ENCODE measurements around the gene C5orf22. TPM values are rescaled to one million over a fixed set of nuclear protein-coding genes. Genes with fewer than 3 reads are reported as not detected.

Gene C5orf22
- total RNA-seq = 10 to 100 TPM; 10.6 to 31.3 (median 30.6) TPM
- 10 to 100 TPM; 22.0 to 23.6 TPM for polyA plus RNA-seq
- 14.9 reads per million, percentile 44 among the genes with 10 or more reads in this experiment for total RNA-seq

DNA sequence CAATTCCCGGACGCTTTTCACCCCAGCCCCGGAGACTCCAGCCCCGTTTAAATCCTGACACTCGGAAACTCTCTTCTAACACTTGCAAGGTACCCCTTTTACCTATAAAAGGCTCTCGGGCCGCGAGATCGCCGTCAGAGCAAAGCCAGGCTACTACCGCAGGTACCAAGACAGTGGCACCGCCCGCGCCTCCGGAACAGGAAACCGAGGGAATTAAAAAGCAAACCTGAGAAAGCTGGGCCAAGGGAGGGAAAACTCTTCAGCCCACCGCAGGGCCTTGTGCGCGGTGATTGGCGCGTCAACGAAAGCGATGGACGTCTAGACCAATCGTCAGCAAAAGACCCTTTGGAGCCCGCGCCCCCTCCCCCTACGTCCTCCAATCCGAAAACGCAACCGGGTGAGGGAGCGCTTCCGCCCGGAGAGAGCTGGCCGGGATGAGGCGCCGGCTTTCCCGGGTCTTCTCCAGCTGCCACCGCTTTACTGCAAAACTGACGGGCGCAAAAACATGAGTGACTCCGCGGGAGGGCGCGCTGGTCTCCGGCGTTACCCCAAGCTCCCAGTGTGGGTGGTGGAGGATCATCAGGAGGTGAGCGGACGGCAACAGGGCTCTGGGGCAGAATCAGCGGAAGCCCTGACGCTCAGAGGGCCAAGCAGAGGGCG, at the start of gene C5orf22, which contains the start of gene DROSHA:
TSS of gene C5orf22 (plus strand) at position 414 of the 660 bp plus-strand sequence. CDS start at position 506, 92 bp downstream.
TSS of gene DROSHA (minus strand) at position 206 of the 660 bp plus-strand sequence. CDS start 3,034 bp downstream, outside the sequence.
- Mint-ChIP-seq H3K9me3 (no peaks in the 10 kb centered on the region), H3K4me1 (peaks cover 29 to 84% (median 73%) of the 10 kb centered on the region in 7 donors), H3K4me3 (peak within 1 kb of the TSS; percentile 93 to 100 (median 98)), H3K36me3 (peaks cover 17 to 41% (median 30%) of the 10 kb centered on the region in 5 donors), H3K27ac (peak within 1 kb of the TSS; percentile 83 to 96 (median 90)), H3K27me3 (no peaks in the 10 kb centered on the region)
- Histone ChIP-seq H3K4me1 (ENCODE audit: control insufficient read depth in 2 of 2, insufficient read depth in 2 of 2, low read length in 2 of 2) (peaks cover 13 to 24% of the 10 kb centered on the region in 2 donors), H3K27ac (ENCODE audit: low read depth, low read length) (peak within 1 kb of the TSS; percentile 89), H3K27me3 (ENCODE audit: control insufficient read depth in 2 of 2, insufficient read depth in 2 of 2, low read length in 2 of 2) (no peaks in the 10 kb centered on the region), H3K9me3 (ENCODE audit: control insufficient read depth in 2 of 3, low read length in 3 of 3) (no peaks in the 10 kb centered on the region), H3K4me3 (ENCODE audit: low read length) (peak within 1 kb of the TSS; percentile 97), H3K36me3 (ENCODE audit: control insufficient read depth in 2 of 3, insufficient read depth in 3 of 3, low read length in 3 of 3) (peaks cover 0 to 47% (median 8%) of the 10 kb centered on the region in 3 experiments)
- intact Hi-C loops (cut with micrococcal nuclease) = loop anchor here (1.0 to 2.0 kb wide), 9 partner anchors 16 to 1909 kb away; partner anchors contain the start of genes GOLPH3 (in 2 of the 2), TARS1 (in 2 of the 2), PDZD2 (in 1 of the 2) and SUB1 (in 1 of the 2)
- ATAC-seq = peak; percentile 99
- ChIA-PET POLR2A (interaction anchor here (0.6 to 2.0 kb wide), 5 partner anchors 10 to 913 kb away, joined by 3 to 4 read pairs (median 3); partner anchors contain the start of genes GOLPH3 and ZFR), CTCF (interaction anchor here (0.7 kb wide), 1 partner anchor 12 kb away, joined by 3 read pairs; no protein-coding TSS in a partner anchor)
- DNase-seq = peak; percentile 72 to 90 (median 88)

DNA sequence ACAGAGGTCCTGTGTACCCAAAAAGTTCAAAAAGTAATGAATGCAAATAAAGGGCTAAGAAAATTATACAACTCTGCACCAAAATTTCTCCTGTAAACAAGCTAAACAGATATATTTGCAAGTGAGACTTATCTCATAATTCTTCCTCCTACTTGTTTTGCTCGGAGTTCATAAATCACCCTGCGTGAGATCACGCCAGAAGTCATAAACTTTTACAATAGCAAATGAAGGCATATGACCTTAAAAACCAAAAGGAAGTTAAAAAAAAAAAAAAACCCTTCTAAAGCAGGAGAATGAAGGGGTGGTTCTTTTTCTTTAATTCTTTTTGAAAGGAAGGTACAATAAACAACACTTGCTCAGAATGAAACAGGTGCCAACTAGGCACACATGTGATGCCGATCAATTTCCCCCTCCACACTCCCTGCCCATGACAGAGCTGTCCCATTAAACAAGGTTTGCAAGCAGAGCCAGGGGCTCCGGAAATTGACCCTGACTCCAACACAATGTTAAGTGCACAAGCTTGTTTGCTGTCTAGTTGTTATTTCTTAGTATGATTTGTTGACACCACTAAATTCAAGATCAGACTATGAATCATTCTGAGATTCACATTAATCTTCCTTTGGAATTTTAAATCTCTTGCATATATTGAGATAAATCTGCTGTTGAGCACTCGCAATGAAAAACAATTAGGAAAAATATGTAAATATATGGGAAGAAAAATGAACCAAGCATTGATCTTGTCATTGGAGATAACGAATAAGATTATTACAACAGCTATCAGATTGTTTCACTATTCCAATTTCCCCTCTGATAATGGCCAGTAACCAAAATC, 46.5 kb upstream of the C5orf22 start:
- intact Hi-C loops (cut with micrococcal nuclease) = no loop called here
- H3K27ac Mint-ChIP-seq = peak overlapping the region in 1 of 9 donors; percentile 6
- no peaks in the 10 kb centered on the region for H3K27me3 ChIP-seq (ENCODE audit: control insufficient read depth in 2 of 2, insufficient read depth in 2 of 2, low read length in 2 of 2)

GRCh38 chr5:31486441-31486840, 45.7 kb upstream of the C5orf22 start:
- H3K4me1 ChIP-seq (ENCODE audit: control insufficient read depth in 2 of 2, insufficient read depth in 2 of 2, low read length in 2 of 2) = no peaks in the 10 kb centered on the region
- no peaks in the 10 kb centered on the region for H3K27me3 Mint-ChIP-seq
- H3K27ac ChIP-seq (ENCODE audit: low read depth, low read length) = no peak overlapping the region
- ChIA-PET POLR2A (no interaction called here), CTCF (no interaction called here)
- no peaks in the 10 kb centered on the region for H3K9me3 ChIP-seq (ENCODE audit: control insufficient read depth in 2 of 3, low read length in 3 of 3)
- H3K36me3 ChIP-seq (ENCODE audit: control insufficient read depth in 2 of 3, insufficient read depth in 3 of 3, low read length in 3 of 3) = peaks cover 7 to 47% (median 15%) of the 10 kb centered on the region in 3 experiments
- ATAC-seq = no peak
- no peaks in the 10 kb centered on the region for H3K27me3 ChIP-seq (ENCODE audit: control insufficient read depth in 2 of 2, insufficient read depth in 2 of 2, low read length in 2 of 2)
- no peak overlapping the region for H3K4me3 ChIP-seq (ENCODE audit: low read length)
- H3K36me3 Mint-ChIP-seq = peaks cover 18 to 81% (median 54%) of the 10 kb centered on the region in 5 donors
- H3K9me3 Mint-ChIP-seq = no peaks in the 10 kb centered on the region
- intact Hi-C loops (cut with micrococcal nuclease) = no loop called here
- no peak for DNase-seq
- H3K4me1 Mint-ChIP-seq = no peaks in the 10 kb centered on the region
- no peak overlapping the region for H3K4me3 Mint-ChIP-seq
- peak overlapping the region in 2 of 9 donors; percentile 8 to 39 for H3K27ac Mint-ChIP-seq

More for the DNA sequence above, 46.5 kb upstream of the C5orf22 start:
- H3K36me3 ChIP-seq (ENCODE audit: control insufficient read depth in 2 of 3, insufficient read depth in 3 of 3, low read length in 3 of 3) = peaks cover 7 to 47% (median 16%) of the 10 kb centered on the region in 3 experiments
- ChIA-PET POLR2A (no interaction called here), CTCF (no interaction called here)
- no peaks in the 10 kb centered on the region for H3K27me3 Mint-ChIP-seq
- no peak overlapping the region for H3K27ac ChIP-seq (ENCODE audit: low read depth, low read length)
- peaks cover 19 to 80% (median 62%) of the 10 kb centered on the region in 5 donors for H3K36me3 Mint-ChIP-seq
- H3K9me3 Mint-ChIP-seq = no peaks in the 10 kb centered on the region
- H3K4me1 Mint-ChIP-seq = no peaks in the 10 kb centered on the region
- no peak overlapping the region for H3K4me3 Mint-ChIP-seq
- no peaks in the 10 kb centered on the region for H3K4me1 ChIP-seq (ENCODE audit: control insufficient read depth in 2 of 2, insufficient read depth in 2 of 2, low read length in 2 of 2)
- H3K9me3 ChIP-seq (ENCODE audit: control insufficient read depth in 2 of 3, low read length in 3 of 3) = no peaks in the 10 kb centered on the region
- H3K4me3 ChIP-seq (ENCODE audit: low read length) = no peak overlapping the region
- ATAC-seq (no peak), DNase-seq (no peak)

- H3K4me3 Mint-ChIP-seq = no peak overlapping the region
- Histone ChIP-seq H3K27me3 (ENCODE audit: control insufficient read depth in 2 of 2, insufficient read depth in 2 of 2, low read length in 2 of 2) (no peaks in the 10 kb centered on the region), H3K4me3 (ENCODE audit: low read length) (no peak overlapping the region), H3K9me3 (ENCODE audit: control insufficient read depth in 2 of 3, low read length in 3 of 3) (no peaks in the 10 kb centered on the region), H3K36me3 (ENCODE audit: control insufficient read depth in 2 of 3, insufficient read depth in 3 of 3, low read length in 3 of 3) (peaks cover 6 to 42% (median 7%) of the 10 kb centered on the region in 3 experiments), H3K4me1 (ENCODE audit: control insufficient read depth in 2 of 2, insufficient read depth in 2 of 2, low read length in 2 of 2) (no peaks in the 10 kb centered on the region), H3K27ac (ENCODE audit: low read depth, low read length) (no peak overlapping the region)
- POLR2A ChIA-PET = no interaction called here
- CTCF ChIA-PET = no interaction called here
- H3K27ac Mint-ChIP-seq = no peak overlapping the region
- intact Hi-C loops (cut with micrococcal nuclease) = no loop called here
- no peaks in the 10 kb centered on the region for H3K27me3 Mint-ChIP-seq
- no peaks in the 10 kb centered on the region for H3K4me1 Mint-ChIP-seq
- peaks cover 18 to 79% (median 49%) of the 10 kb centered on the region in 5 donors for H3K36me3 Mint-ChIP-seq
- no peak for ATAC-seq
- no peak for DNase-seq
- no peaks in the 10 kb centered on the region for H3K9me3 Mint-ChIP-seq
Observed at GRCh38 chr5:31487506-31487905, 44.6 kb upstream of the C5orf22 start.

DNA sequence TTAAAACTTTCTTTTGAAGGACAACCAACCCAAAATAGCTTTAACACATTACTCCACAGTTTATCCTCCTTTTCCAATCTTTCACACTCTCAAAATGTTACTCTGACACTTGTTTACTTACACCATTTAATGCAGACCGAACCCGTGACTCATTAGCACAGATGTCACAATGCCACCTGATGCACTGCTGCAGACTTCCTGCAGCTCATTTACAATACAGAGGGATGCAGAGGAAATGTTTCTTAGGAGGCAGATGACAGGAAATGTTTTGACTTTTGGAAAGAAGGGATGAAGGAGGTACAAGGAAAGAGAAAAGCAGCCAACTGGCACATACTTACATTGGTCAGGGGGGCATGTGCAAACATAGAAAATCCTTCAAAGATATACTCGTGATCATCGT, 39.2 kb upstream of the C5orf22 start:
- intact Hi-C loops (cut with micrococcal nuclease) = no loop called here
- ChIA-PET CTCF (no interaction called here), POLR2A (no interaction called here)
- Histone ChIP-seq H3K27me3 (ENCODE audit: control insufficient read depth in 2 of 2, insufficient read depth in 2 of 2, low read length in 2 of 2) (no peaks in the 10 kb centered on the region), H3K4me1 (ENCODE audit: control insufficient read depth in 2 of 2, insufficient read depth in 2 of 2, low read length in 2 of 2) (no peaks in the 10 kb centered on the region), H3K9me3 (ENCODE audit: control insufficient read depth in 2 of 3, low read length in 3 of 3) (no peaks in the 10 kb centered on the region), H3K36me3 (ENCODE audit: control insufficient read depth in 2 of 3, insufficient read depth in 3 of 3, low read length in 3 of 3) (peaks cover 17 to 73% (median 17%) of the 10 kb centered on the region in 3 experiments), H3K27ac (ENCODE audit: low read depth, low read length) (no peak overlapping the region), H3K4me3 (ENCODE audit: low read length) (no peak overlapping the region)
- no peaks in the 10 kb centered on the region for H3K27me3 Mint-ChIP-seq
- DNase-seq (no peak), ATAC-seq (no peak)
- H3K27ac Mint-ChIP-seq = no peak overlapping the region
- no peak overlapping the region for H3K4me3 Mint-ChIP-seq
- no peaks in the 10 kb centered on the region for H3K9me3 Mint-ChIP-seq
- H3K36me3 Mint-ChIP-seq = peaks cover 26 to 83% (median 39%) of the 10 kb centered on the region in 5 donors
- no peaks in the 10 kb centered on the region for H3K4me1 Mint-ChIP-seq

DNA sequence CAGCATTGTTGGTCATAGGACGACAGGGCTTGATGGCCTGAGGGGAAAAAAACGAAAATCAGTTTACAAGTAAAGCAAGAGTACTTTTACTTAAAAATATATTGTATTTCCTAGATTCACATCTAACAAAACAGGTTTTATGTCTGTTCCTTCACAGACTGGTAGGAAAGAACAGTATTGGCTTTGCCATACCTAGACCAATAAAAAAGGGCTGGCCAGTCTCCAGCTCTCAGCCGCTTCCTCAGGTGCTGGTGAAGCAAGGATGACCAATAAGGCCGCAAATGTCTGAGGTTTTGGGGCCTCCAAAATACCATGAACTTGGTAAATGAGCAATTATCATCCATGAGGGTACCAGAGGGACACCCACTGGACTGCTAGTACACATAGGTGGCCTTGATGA, 36.8 kb upstream of the C5orf22 start:
- Histone ChIP-seq H3K27ac (ENCODE audit: low read depth, low read length) (no peak overlapping the region), H3K4me1 (ENCODE audit: control insufficient read depth in 2 of 2, insufficient read depth in 2 of 2, low read length in 2 of 2) (no peaks in the 10 kb centered on the region), H3K9me3 (ENCODE audit: control insufficient read depth in 2 of 3, low read length in 3 of 3) (no peaks in the 10 kb centered on the region), H3K4me3 (ENCODE audit: low read length) (no peak overlapping the region), H3K27me3 (ENCODE audit: control insufficient read depth in 2 of 2, insufficient read depth in 2 of 2, low read length in 2 of 2) (no peaks in the 10 kb centered on the region), H3K36me3 (ENCODE audit: control insufficient read depth in 2 of 3, insufficient read depth in 3 of 3, low read length in 3 of 3) (peaks cover 17 to 83% (median 27%) of the 10 kb centered on the region in 3 experiments)
- ChIA-PET POLR2A (no interaction called here), CTCF (no interaction called here)
- H3K27ac Mint-ChIP-seq = no peak overlapping the region
- intact Hi-C loops (cut with micrococcal nuclease) = no loop called here
- no peaks in the 10 kb centered on the region for H3K27me3 Mint-ChIP-seq
- peaks cover 22 to 86% (median 41%) of the 10 kb centered on the region in 5 donors for H3K36me3 Mint-ChIP-seq
- H3K9me3 Mint-ChIP-seq = no peaks in the 10 kb centered on the region
- no peak overlapping the region for H3K4me3 Mint-ChIP-seq
- ATAC-seq = no peak
- peaks cover 0 to 4% (median 0%) of the 10 kb centered on the region in 7 donors for H3K4me1 Mint-ChIP-seq
- DNase-seq = no peak
